Cardiac fibroblast (primary cell): Measurements from ENCODE around the gene SLC35F3.

ENCODE experiments used
- DNase-seq, 2 donors: peaks; one replicate each; pipeline versions ENCODE4 v3.0.0 to v3.0.0-alpha.2; 2010; ENCODE audit warnings: low read depth in 2 of 2
- H3K4me3 ChIP-seq, 2 donors: replicated peaks in 1 of 2; 1 replicate in 1 of 2; 2 replicates in 1 of 2; pipeline ENCODE4 v1.5.1; 2011; ENCODE audit warnings: low read depth in 2 of 2, low read length in 2 of 2, mild to moderate bottlenecking in 2 of 2, moderate library complexity in 1 of 2
- CTCF ChIP-seq: IDR thresholded peaks from one replicate; pipeline ENCODE4 v1.5.1; 2011; ENCODE audit warnings: low read depth, mild to moderate bottlenecking, low read length, inconsistent platforms

Gene SLC35F3

GRCh38 chr1:234276151-234276788 lies 371.8 kb downstream of the SLC35F3 start:
- DNase-seq: no peak
- H3K4me3 ChIP-seq: no peak overlapping the region
- no peak for TF ChIP-seq CTCF

GRCh38 chr1:234277161-234277868 lies 372.8 kb downstream of the SLC35F3 start:
- no peak overlapping the region for H3K4me3 ChIP-seq
- no peak for DNase-seq
- no peak for TF ChIP-seq CTCF

GRCh38 chr1:234279021-234279420 lies 374.5 kb downstream of the SLC35F3 start:
- DNase-seq: no peak
- no peak overlapping the region for H3K4me3 ChIP-seq
- no peak for TF ChIP-seq CTCF

DNA sequence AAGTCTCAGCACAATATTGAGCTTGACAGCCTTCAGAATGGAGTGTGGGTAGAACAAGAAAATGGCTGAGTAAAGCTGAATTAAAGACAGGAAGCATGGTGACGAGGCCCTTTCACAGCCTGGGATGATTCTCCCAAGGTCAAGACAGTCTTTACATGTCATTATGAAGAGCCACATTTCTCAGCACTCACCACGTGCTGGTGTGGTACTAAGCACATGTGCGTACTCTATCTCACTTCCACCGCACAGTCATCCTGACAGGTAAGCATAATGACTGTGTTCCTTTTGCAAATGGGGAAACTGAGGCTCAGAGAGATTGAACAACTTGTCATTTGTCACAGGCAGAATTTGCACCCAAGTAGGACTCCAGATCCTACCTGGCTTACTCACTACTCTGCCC lies 376.0 kb downstream of the SLC35F3 start:
- H3K4me3 ChIP-seq: no peak overlapping the region
- DNase-seq: no peak
- no peak for TF ChIP-seq CTCF

GRCh38 chr1:234281826-234282489 lies 377.5 kb downstream of the SLC35F3 start:
- TF ChIP-seq CTCF: no peak
- DNase-seq: no peak
- H3K4me3 ChIP-seq: no peak overlapping the region

DNA sequence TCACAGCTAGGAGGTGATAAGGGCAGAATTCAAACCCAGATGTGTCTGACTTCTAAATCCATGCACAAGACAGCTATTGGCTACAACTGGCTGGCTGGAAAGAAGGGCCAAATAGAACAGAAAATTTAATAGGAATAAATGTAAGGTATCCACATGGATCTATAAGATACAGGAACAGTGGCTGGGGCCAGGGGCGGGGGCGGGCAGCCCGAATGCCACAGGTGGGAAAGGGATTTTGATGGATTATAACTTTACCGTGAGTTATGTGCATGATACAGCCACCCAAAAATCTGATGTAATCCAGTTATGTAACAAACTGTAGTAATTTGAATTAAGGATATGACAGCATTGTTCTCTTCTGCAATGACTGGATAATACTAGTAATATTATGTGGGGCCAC lies 381.7 kb downstream of the SLC35F3 start:
- no peak overlapping the region for H3K4me3 ChIP-seq
- TF ChIP-seq CTCF: no peak
- DNase-seq: no peak
